Endothelial cell of umbilical vein (primary cell): ENCODE results near the gene DDX10. TPM values are rescaled to one million over a fixed set of nuclear protein-coding genes. Genes with fewer than 3 reads are reported as not detected.

ENCODE experiments used
- BruUV-seq: library from RNA; stranded (reverse); fragments of 400-500 nt; replicated peaks from 2 replicates; lab custom pipeline; 2021; lab: Mats Ljungman, UMichigan
- CTCF ChIA-PET: fragments of 300-600, 350-600 bp; sonication (Branson Sonifier 250); formaldehyde crosslinking; loops from one replicate; lab custom pipeline; 2021; ENCODE audit warnings: antibody characterized with exemption, inconsistent platforms; lab: Charles Lee
- POLR2A ChIA-PET: fragments of 300-600, 350-600 bp; sonication (Branson Sonifier 250); formaldehyde crosslinking; loops from one replicate; lab custom pipeline; 2021; ENCODE audit warnings: antibody characterized with exemption, inconsistent platforms; lab: Charles Lee
- DNase-seq: peaks from one replicate; pipeline ENCODE4 v3.0.0-alpha.2; 2011; ENCODE audit warnings: low read depth, low spot score
- FAIRE-seq: peaks from 2 replicates; lab custom pipeline; 2011; peaks lifted over from hg19 to GRCh38; lab: Jason Lieb, UNC
- H2AFZ ChIP-seq: 2 replicates; pipeline ENCODE4 v1.6.0; 2012; ENCODE audit warnings: low read depth, low read length, control low read depth, inconsistent platforms
- H3K27ac ChIP-seq: 2 replicates; pipeline ENCODE4 v1.5.1; 2011; ENCODE audit warnings: low read depth, mild to moderate bottlenecking, control low read depth, low read length, moderate library complexity; ENCODE audit not compliant: insufficient read depth
- H3K27me3 ChIP-seq, 2 experiments: 2 replicates each; pipeline versions ENCODE4 v1.6.0 to v1.6.1; 2011; ENCODE audit warnings: low read length in 2 of 2, mixed read lengths in 1 of 2; ENCODE audit not compliant: control insufficient read depth in 2 of 2, insufficient read depth in 2 of 2
- H3K36me3 ChIP-seq, 2 experiments: 2 replicates in 1 of 2; 3 replicates in 1 of 2; pipeline ENCODE4 v1.5.1; 2011; ENCODE audit warnings: low read length in 2 of 2, mild to moderate bottlenecking in 1 of 2, moderate library complexity in 1 of 2; ENCODE audit not compliant: control insufficient read depth in 2 of 2, insufficient read depth in 2 of 2; ENCODE audit errors: extremely low read depth in 1 of 2
- H3K4me1 ChIP-seq: 3 replicates; pipeline ENCODE4 v1.5.1; 2011; ENCODE audit warnings: mild to moderate bottlenecking, low read length; ENCODE audit not compliant: control insufficient read depth, insufficient read depth; ENCODE audit errors: extremely low read depth
- H3K4me2 ChIP-seq: 2 replicates; pipeline ENCODE4 v1.6.1; 2011; ENCODE audit warnings: low read length, control low read depth, mixed read lengths; ENCODE audit not compliant: insufficient read depth
- H3K4me3 ChIP-seq, 3 experiments: fragments of 200-600 bp in 1 of 3; sonication (generic), shearing (Covaris generic) in 1 of 3; replicated peaks in 1 of 3; 2 replicates each; pipeline ENCODE4 v1.5.1; 2011 to 2016; ENCODE audit warnings: control low read depth in 3 of 3, low read length in 3 of 3, mild to moderate bottlenecking in 2 of 3, inconsistent platforms in 1 of 3, low read depth in 1 of 3, moderate library complexity in 1 of 3; ENCODE audit not compliant: insufficient read depth in 1 of 3
- H3K79me2 ChIP-seq: 2 replicates; pipeline ENCODE4 v1.6.0; 2012; ENCODE audit warnings: low read length, inconsistent platforms; ENCODE audit not compliant: control insufficient read depth, insufficient read depth
- H3K9ac ChIP-seq: replicated peaks from 2 replicates; pipeline ENCODE3; 2011; ENCODE audit warnings: low read length, control low read depth; ENCODE audit not compliant: insufficient read depth; ENCODE audit errors: extremely low read depth
- H3K9me1 ChIP-seq: replicated peaks from 3 replicates; pipeline ENCODE4 v1.6.0; 2011; ENCODE audit warnings: mild to moderate bottlenecking, low read length; ENCODE audit not compliant: control insufficient read depth, insufficient read depth; ENCODE audit errors: extremely low read depth
- H3K9me3 ChIP-seq: replicated peaks from 2 replicates; pipeline ENCODE4 v1.5.1; 2012; ENCODE audit warnings: low read length, inconsistent platforms; ENCODE audit not compliant: control insufficient read depth, insufficient read depth
- H4K20me1 ChIP-seq: replicated peaks from 2 replicates; pipeline ENCODE3; 2011; ENCODE audit warnings: mild to moderate bottlenecking, low read length; ENCODE audit not compliant: control insufficient read depth, insufficient read depth; ENCODE audit errors: extremely low read depth
- CTCF ChIP-seq, 2 donors: IDR thresholded peaks; 1 replicate in 1 of 2; 2 replicates in 1 of 2; pipeline ENCODE4 v1.5.1; 2011; ENCODE audit warnings: low read length in 2 of 2, mild to moderate bottlenecking in 2 of 2, moderate library complexity in 2 of 2, control low read depth in 1 of 2, inconsistent platforms in 1 of 2, low read depth in 1 of 2; ENCODE audit not compliant: insufficient read depth in 1 of 2; ENCODE audit errors: extremely low read depth in 1 of 2
- EZH2 ChIP-seq: IDR thresholded peaks from 2 replicates; pipeline ENCODE4 v1.6.1; 2012; ENCODE audit warnings: borderline replicate concordance, low read depth, mild to moderate bottlenecking, moderate library complexity, low read length, inconsistent platforms; ENCODE audit not compliant: severe bottlenecking
- FOS ChIP-seq: IDR thresholded peaks from 2 replicates; pipeline ENCODE4 v1.6.1; 2011; ENCODE audit warnings: mild to moderate bottlenecking, low read length, moderate library complexity, borderline replicate concordance; ENCODE audit not compliant: insufficient read depth
- GATA2 ChIP-seq: IDR thresholded peaks from 2 replicates; pipeline ENCODE4 v1.7.0; 2011; ENCODE audit warnings: low read depth, mild to moderate bottlenecking, moderate library complexity, mixed read lengths, low read length; ENCODE audit not compliant: insufficient read length, insufficient read depth
- JUN ChIP-seq: IDR thresholded peaks from 2 replicates; pipeline ENCODE4 v1.6.1; 2011; ENCODE audit warnings: borderline replicate concordance, low read depth; ENCODE audit not compliant: insufficient read length, insufficient read depth
- MYC ChIP-seq: IDR thresholded peaks from one replicate; pipeline ENCODE4 v1.6.1; 2011; ENCODE audit warnings: mild to moderate bottlenecking, low read depth, low read length
- POLR2A ChIP-seq: IDR thresholded peaks from 2 replicates; pipeline ENCODE4 v1.6.1; 2012; ENCODE audit warnings: low read depth, mild to moderate bottlenecking, control low read depth, low read length
- POLR2AphosphoS5 ChIP-seq: IDR thresholded peaks from 2 replicates; pipeline ENCODE4 v1.6.1; 2012; ENCODE audit warnings: low read depth, mild to moderate bottlenecking, control low read depth, low read length, moderate library complexity; ENCODE audit not compliant: insufficient read depth
- dilution Hi-C: fragments of 300-500 bp; cut with MboI; formaldehyde crosslinking; loops from one replicate; pipeline ENCODE4 v1.15.0; 2019; ENCODE audit warnings: low sequenced_read_pairs; ENCODE audit not compliant: extremely low pct_ligation_motif_present
- intact Hi-C: fragments of 100-400 bp; cut with micrococcal nuclease; formaldehyde crosslinking; loops from one replicate; pipeline ENCODE4 v1.10.0; 2022
- polyA plus RNA-seq, 4 experiments: library from polyadenylated mRNA; depleted of rRNA in 3 of 4; stranded (reverse) in 3 of 4; unstranded in 1 of 4; fragments of >200 nt; gene quantifications; 2 replicates each; pipeline versions ENCODE4 v1.2.1 to v1.2.3, GENCODE V29; 2011 to 2012; ENCODE audit warnings: missing spikeins in 1 of 4
- total RNA-seq: library from RNA; stranded (reverse); gene quantifications from 2 replicates; pipeline ENCODE4 v1.2.3, GENCODE V29; 2021
- TF ChIP-seq, protein P1 (sequence below): IDR thresholded peaks from 2 replicates; pipeline ENCODE4 v1.6.1; 2011; ENCODE audit not compliant: insufficient read depth, insufficient read length

The DDX10 gene
- total and polyA plus RNA-seq, 2 donors (not counting 3 experiments of a cell fraction or from before 2014, with no cell fraction given): 29.8 to 35.2 TPM

DNA sequence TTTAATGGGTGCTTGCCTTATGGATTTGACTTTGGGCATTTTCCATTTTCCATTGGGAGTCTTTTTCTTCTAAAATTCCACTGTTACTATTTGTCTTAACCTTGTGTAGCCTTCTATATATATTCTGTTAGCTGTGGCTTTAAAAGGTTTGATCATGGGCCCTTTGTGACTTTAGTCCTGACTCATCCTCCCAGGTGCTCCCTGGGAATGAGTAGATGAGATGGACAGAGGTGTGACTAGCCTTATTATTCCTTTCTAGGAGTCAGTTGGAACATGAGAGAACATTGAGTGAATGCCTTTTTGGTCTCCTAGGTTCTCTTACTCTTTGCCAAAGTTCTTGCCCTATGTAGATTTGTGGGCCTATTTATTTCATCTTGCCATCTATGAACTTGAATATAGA lies 39.0 kb downstream of the DDX10 start:
- ChIA-PET POLR2A (no interaction called here), CTCF (no interaction called here)
- TF ChIP-seq GATA2 (no peak), EZH2 (no peak)
- no peak for DNase-seq
- H2AFZ ChIP-seq: no peak overlapping the region
- H3K36me3 ChIP-seq: peaks cover 0 to 5% of the 10 kb centered on the region in 2 experiments
- no peak overlapping the region for H3K27ac ChIP-seq
- no peaks in the 10 kb centered on the region for H4K20me1 ChIP-seq
- intact Hi-C loops: no loop called here
- no peaks in the 10 kb centered on the region for H3K27me3 ChIP-seq
- H3K79me2 ChIP-seq: no peaks in the 10 kb centered on the region
- H3K9ac ChIP-seq: no peak overlapping the region
- H3K4me1 ChIP-seq: no peaks in the 10 kb centered on the region
- no peaks in the 10 kb centered on the region for H3K9me1 ChIP-seq
- dilution Hi-C loops: no loop called here
- no peak overlapping the region for H3K4me3 ChIP-seq
- no peaks in the 10 kb centered on the region for H3K9me3 ChIP-seq
- no peak overlapping the region for H3K4me2 ChIP-seq
- BruUV-seq: no TSS peak
- no peak for FAIRE-seq

DNA sequence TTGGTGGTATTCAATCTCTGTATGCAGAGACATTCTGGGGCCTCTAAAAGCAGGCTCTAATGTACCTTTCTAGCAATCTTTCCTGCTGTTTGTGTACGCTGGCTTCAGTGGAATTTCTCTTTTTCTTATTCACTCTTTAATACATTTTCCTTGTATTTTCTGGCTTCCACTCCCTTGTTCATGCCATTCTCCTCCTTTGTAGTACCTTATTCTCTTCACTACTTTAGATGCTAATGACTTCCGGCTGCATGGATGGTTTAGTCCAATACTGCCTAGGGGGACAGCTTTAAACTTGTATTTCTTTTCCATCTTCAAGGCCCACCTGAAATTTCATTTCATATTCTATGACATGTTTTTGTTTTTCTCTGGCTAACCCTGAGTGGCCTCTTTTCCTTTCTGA lies 40.2 kb downstream of the DDX10 start:
- peaks cover 0 to 2% of the 10 kb centered on the region in 2 experiments for H3K36me3 ChIP-seq
- no peaks in the 10 kb centered on the region for H4K20me1 ChIP-seq
- no peaks in the 10 kb centered on the region for H3K27me3 ChIP-seq
- no peaks in the 10 kb centered on the region for H3K79me2 ChIP-seq
- intact Hi-C loops: no loop called here
- no peak overlapping the region for H3K9ac ChIP-seq
- FAIRE-seq (no peak), DNase-seq (no peak)
- H3K27ac ChIP-seq: no peak overlapping the region
- no peaks in the 10 kb centered on the region for H3K9me3 ChIP-seq
- H2AFZ ChIP-seq: no peak overlapping the region
- no peak overlapping the region for H3K4me3 ChIP-seq
- TF ChIP-seq EZH2 (no peak), MYC (no peak), POLR2AphosphoS5 (no peak), POLR2A (no peak), FOS (no peak), GATA2 (no peak), JUN (no peak), CTCF (IDR thresholded peaks at IDR 0.05; ENCODE audit: extremely low read depth in 1 of 2, insufficient read depth in 1 of 2, low read depth in 1 of 2, low read length in 2 of 2) (no peak)
- TF ChIP-seq, protein P1, sequence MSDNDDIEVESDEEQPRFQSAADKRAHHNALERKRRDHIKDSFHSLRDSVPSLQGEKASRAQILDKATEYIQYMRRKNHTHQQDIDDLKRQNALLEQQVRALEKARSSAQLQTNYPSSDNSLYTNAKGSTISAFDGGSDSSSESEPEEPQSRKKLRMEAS: no peak
- CTCF ChIA-PET: no interaction called here
- no peaks in the 10 kb centered on the region for H3K9me1 ChIP-seq
- H3K4me1 ChIP-seq: no peaks in the 10 kb centered on the region
- POLR2A ChIA-PET: no interaction called here
- no peak overlapping the region for H3K4me2 ChIP-seq
- dilution Hi-C loops: no loop called here
- no TSS peak for BruUV-seq
